ENCODE results near the gene TACC3. TPM values are rescaled to one million over a fixed set of nuclear protein-coding genes. Genes with fewer than 3 reads are reported as not detected.

TACC3 gene
- total RNA-seq, 1 experiment from 2014 or later, result 106 TPM

DNA sequence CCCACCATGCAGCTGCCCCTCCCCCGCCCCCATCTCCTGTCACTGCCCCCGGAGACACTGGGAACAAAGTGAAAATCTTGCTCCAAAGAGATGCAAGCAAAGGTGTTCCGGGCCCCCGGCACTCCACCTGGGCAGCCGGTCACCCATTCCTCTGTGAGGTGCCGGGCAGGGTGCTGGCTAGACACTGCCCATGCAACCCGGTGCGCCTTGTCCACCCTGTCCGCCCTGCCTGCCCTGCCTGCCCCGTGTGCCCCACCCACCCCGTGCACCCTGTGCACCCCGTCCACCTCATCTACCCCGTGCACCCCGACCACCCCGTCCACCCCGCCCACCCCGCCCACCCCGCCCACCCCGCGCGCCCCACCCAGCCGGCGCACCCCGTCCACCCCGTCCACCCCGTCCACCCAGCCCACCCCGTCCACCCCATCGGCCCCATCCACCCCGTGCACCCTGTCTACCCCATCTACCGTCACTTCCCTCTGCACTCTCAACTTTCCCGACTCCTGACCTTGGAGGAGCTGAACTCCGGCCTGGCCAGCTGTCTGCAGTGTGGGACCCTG lies 39.9 kb downstream of the TACC3 start:
- CTCF ChIA-PET, result no interaction called here
- no peak overlapping the region for H3K27ac ChIP-seq (ENCODE audit: low read length)

DNA sequence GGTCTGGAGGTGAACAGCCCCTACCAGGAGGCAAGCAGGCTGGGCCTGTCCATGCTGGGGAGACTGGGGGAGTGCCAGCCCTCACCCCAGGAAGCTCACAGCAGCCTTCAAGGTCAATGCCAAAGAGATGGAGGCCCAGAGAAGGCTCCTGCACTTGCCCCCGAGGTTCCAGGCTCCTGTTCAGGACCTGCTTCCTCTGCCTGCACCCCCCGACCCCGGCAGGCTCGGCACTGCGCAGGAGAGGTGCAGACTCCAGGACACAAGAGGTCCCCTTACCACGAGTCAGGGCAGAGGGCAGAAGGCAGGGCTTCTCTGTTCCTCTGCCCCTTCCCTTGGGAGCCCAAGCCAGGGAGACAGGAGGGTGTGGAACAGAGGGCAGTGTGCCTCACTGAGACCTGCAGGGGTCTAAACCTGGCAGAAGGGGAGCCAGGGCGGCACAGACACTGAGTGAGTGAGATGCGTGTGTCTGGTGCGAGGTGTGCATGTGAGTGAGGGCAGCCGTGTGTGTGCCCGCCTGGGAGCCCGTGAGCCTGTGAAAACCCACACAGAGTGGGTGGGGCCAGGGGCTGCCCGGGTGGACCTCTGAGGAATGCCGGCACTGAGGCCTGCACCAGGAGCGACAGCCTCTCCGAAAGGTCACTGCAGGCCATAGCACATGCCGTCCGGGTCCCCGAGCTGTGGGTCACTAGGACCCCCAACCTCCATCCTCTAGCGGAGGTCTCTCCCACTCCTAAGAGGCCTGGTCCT lies 41.1 kb downstream of the TACC3 start:
- H3K27me3 ChIP-seq (ENCODE audit: control insufficient read depth, insufficient read depth, low read length), result no peaks in the 10 kb centered on the region
- ChIA-PET CTCF (no interaction called here), POLR2A (interaction anchor here (0.6 kb wide), 1 partner anchor 33 kb away, joined by 3 read pairs; no protein-coding TSS in a partner anchor)
- no peak overlapping the region for H3K4me3 ChIP-seq (ENCODE audit: low read depth in 2 of 2, low read length in 2 of 2)
- intact Hi-C loops (cut with micrococcal nuclease; ENCODE audit: unreplicated experiment) (no loop called here), in situ Hi-C loops (cut with HindIII; ENCODE audit: low pct_unique_long_range_greater_than_20kb, low sequenced_read_pairs) (no loop called here)
- DNase-seq (ENCODE audit: low read depth, low spot score), result no peak
- TF ChIP-seq TCF7L2 (IDR thresholded peaks at IDR 0.05; ENCODE audit: low read depth, low read length), result no peak
- TF ChIP-seq POLR2AphosphoS5 (IDR thresholded peaks at IDR 0.05; ENCODE audit: low read depth, low read length), result no peak
- TF ChIP-seq, protein P1, sequence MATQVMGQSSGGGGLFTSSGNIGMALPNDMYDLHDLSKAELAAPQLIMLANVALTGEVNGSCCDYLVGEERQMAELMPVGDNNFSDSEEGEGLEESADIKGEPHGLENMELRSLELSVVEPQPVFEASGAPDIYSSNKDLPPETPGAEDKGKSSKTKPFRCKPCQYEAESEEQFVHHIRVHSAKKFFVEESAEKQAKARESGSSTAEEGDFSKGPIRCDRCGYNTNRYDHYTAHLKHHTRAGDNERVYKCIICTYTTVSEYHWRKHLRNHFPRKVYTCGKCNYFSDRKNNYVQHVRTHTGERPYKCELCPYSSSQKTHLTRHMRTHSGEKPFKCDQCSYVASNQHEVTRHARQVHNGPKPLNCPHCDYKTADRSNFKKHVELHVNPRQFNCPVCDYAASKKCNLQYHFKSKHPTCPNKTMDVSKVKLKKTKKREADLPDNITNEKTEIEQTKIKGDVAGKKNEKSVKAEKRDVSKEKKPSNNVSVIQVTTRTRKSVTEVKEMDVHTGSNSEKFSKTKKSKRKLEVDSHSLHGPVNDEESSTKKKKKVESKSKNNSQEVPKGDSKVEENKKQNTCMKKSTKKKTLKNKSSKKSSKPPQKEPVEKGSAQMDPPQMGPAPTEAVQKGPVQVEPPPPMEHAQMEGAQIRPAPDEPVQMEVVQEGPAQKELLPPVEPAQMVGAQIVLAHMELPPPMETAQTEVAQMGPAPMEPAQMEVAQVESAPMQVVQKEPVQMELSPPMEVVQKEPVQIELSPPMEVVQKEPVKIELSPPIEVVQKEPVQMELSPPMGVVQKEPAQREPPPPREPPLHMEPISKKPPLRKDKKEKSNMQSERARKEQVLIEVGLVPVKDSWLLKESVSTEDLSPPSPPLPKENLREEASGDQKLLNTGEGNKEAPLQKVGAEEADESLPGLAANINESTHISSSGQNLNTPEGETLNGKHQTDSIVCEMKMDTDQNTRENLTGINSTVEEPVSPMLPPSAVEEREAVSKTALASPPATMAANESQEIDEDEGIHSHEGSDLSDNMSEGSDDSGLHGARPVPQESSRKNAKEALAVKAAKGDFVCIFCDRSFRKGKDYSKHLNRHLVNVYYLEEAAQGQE (IDR thresholded peaks at IDR 0.05; ENCODE audit: insufficient read depth in 1 of 2, low read depth in 2 of 2, low read length in 1 of 2), result no peak
- TF ChIP-seq SIN3A (IDR thresholded peaks at IDR 0.05; ENCODE audit: borderline replicate concordance, insufficient read depth, low read depth, low read length), result no peak
- TF ChIP-seq, protein P2, sequence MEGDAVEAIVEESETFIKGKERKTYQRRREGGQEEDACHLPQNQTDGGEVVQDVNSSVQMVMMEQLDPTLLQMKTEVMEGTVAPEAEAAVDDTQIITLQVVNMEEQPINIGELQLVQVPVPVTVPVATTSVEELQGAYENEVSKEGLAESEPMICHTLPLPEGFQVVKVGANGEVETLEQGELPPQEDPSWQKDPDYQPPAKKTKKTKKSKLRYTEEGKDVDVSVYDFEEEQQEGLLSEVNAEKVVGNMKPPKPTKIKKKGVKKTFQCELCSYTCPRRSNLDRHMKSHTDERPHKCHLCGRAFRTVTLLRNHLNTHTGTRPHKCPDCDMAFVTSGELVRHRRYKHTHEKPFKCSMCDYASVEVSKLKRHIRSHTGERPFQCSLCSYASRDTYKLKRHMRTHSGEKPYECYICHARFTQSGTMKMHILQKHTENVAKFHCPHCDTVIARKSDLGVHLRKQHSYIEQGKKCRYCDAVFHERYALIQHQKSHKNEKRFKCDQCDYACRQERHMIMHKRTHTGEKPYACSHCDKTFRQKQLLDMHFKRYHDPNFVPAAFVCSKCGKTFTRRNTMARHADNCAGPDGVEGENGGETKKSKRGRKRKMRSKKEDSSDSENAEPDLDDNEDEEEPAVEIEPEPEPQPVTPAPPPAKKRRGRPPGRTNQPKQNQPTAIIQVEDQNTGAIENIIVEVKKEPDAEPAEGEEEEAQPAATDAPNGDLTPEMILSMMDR (IDR thresholded peaks at IDR 0.05), result no peak
- ATAC-seq, result no peak
- H3K4me1 ChIP-seq (ENCODE audit: control insufficient read depth, insufficient read depth, low read length), result peaks cover 9% of the 10 kb centered on the region
- no peaks in the 10 kb centered on the region for H3K9me3 ChIP-seq (ENCODE audit: control insufficient read depth, insufficient read depth, low read depth, low read length)
- no peak overlapping the region for H3K27ac ChIP-seq (ENCODE audit: low read length)
- H3K36me3 ChIP-seq (ENCODE audit: control insufficient read depth, insufficient read depth, low read length), result no peaks in the 10 kb centered on the region
- no TSS peak for BruUV-seq (replicated peaks)

More for the DNA sequence above, 39.9 kb downstream of the TACC3 start:
- no peaks in the 10 kb centered on the region for H3K36me3 ChIP-seq (ENCODE audit: control insufficient read depth, insufficient read depth, low read length)
- H3K4me3 ChIP-seq (ENCODE audit: low read depth in 2 of 2, low read length in 2 of 2), result no peak overlapping the region
- no peaks in the 10 kb centered on the region for H3K9me3 ChIP-seq (ENCODE audit: control insufficient read depth, insufficient read depth, low read depth, low read length)
- in situ Hi-C loops (cut with HindIII; ENCODE audit: low pct_unique_long_range_greater_than_20kb, low sequenced_read_pairs) (no loop called here), intact Hi-C loops (cut with micrococcal nuclease; ENCODE audit: unreplicated experiment) (no loop called here)
- no peaks in the 10 kb centered on the region for H3K27me3 ChIP-seq (ENCODE audit: control insufficient read depth, insufficient read depth, low read length)
- H3K4me1 ChIP-seq (ENCODE audit: control insufficient read depth, insufficient read depth, low read length), result peaks cover 6% of the 10 kb centered on the region
- BruUV-seq (replicated peaks), result no TSS peak
- ATAC-seq (no peak), DNase-seq (ENCODE audit: low read depth, low spot score) (no peak)
- POLR2A ChIA-PET, result no interaction called here
- no peak for TF ChIP-seq SIN3A (IDR thresholded peaks at IDR 0.05; ENCODE audit: borderline replicate concordance, insufficient read depth, low read depth, low read length)
- no peak for TF ChIP-seq TCF7L2 (IDR thresholded peaks at IDR 0.05; ENCODE audit: low read depth, low read length)
- TF ChIP-seq, protein P2 (IDR thresholded peaks at IDR 0.05), result no peak
- TF ChIP-seq POLR2AphosphoS5 (IDR thresholded peaks at IDR 0.05; ENCODE audit: low read depth, low read length), result no peak
- TF ChIP-seq, protein P1 (IDR thresholded peaks at IDR 0.05; ENCODE audit: insufficient read depth in 1 of 2, low read depth in 2 of 2, low read length in 1 of 2), result no peak

All from Panc1 (cell line).